DOHH2 (cell line): ENCODE data around the gene PCED1B.

Experiments used
- H3F3A ChIP-seq: fragments of 200-600 bp; sonication (generic), shearing (Covaris generic); 2 replicates; pipeline ENCODE4 v1.6.0; 2016; ENCODE audit warnings: antibody characterized with exemption, mild to moderate bottlenecking; ENCODE audit not compliant: control insufficient read depth, insufficient read depth
- H3K27ac ChIP-seq: fragments of 200-600 bp; sonication (generic); 2 replicates; pipeline ENCODE4 v1.5.1; 2014; ENCODE audit warnings: low read depth, mild to moderate bottlenecking, low read length, moderate library complexity
- H3K27me3 ChIP-seq: fragments of 200-600 bp; sonication (generic); 2 replicates; pipeline ENCODE4 v1.6.1; 2014; ENCODE audit warnings: mild to moderate bottlenecking, low read length, mixed read lengths; ENCODE audit not compliant: control insufficient read depth
- H3K36me3 ChIP-seq: fragments of 200-600 bp; sonication (generic); 2 replicates; pipeline ENCODE4 v1.6.1; 2014; ENCODE audit warnings: mild to moderate bottlenecking, low read length, moderate library complexity, mixed read lengths; ENCODE audit not compliant: control insufficient read depth
- H3K4me1 ChIP-seq: fragments of 200-600 bp; sonication (generic); 2 replicates; pipeline ENCODE4 v1.6.1; 2014; ENCODE audit warnings: mild to moderate bottlenecking, low read length, mixed read lengths; ENCODE audit not compliant: control insufficient read depth
- H3K4me2 ChIP-seq: fragments of 200-600 bp; sonication (generic); 2 replicates; pipeline ENCODE4 v1.6.0; 2014; ENCODE audit warnings: mild to moderate bottlenecking, low read length, moderate library complexity
- H3K4me3 ChIP-seq: fragments of 200-600 bp; sonication (generic); 2 replicates; pipeline ENCODE4 v1.5.1; 2014; ENCODE audit warnings: mild to moderate bottlenecking, low read length, mixed read lengths
- H3K79me2 ChIP-seq: fragments of 200-600 bp; sonication (generic); 2 replicates; pipeline ENCODE4 v1.6.1; 2014; ENCODE audit warnings: mild to moderate bottlenecking, low read length, mixed read lengths; ENCODE audit not compliant: control insufficient read depth
- H3K9me2 ChIP-seq: fragments of 200-600 bp; sonication (generic); replicated peaks from 2 replicates; pipeline ENCODE4 v1.6.1; 2014; ENCODE audit warnings: mild to moderate bottlenecking, low read length, mixed read lengths; ENCODE audit not compliant: control insufficient read depth
- H3K9me3 ChIP-seq: fragments of 200-600 bp; sonication (generic); 2 replicates; pipeline ENCODE4 v1.6.1; 2014; ENCODE audit warnings: antibody characterized with exemption, low read length, mixed read lengths; ENCODE audit not compliant: control insufficient read depth, insufficient read depth
- H4K20me1 ChIP-seq: fragments of 200-600 bp; sonication (generic); 2 replicates; pipeline ENCODE4 v1.6.0; 2014; ENCODE audit warnings: low read depth, mild to moderate bottlenecking, antibody characterized with exemption, low read length, moderate library complexity; ENCODE audit not compliant: control insufficient read depth, insufficient read depth
- CTCF ChIP-seq: fragments of 200-600 bp; sonication (generic); IDR thresholded peaks from one replicate; pipeline ENCODE4 v1.5.1; 2014; ENCODE audit warnings: antibody characterized with exemption, mild to moderate bottlenecking, low read depth, low read length; ENCODE audit not compliant: poor library complexity, severe bottlenecking
- EZH2phosphoT487 ChIP-seq: fragments of 200-600 bp; sonication (generic); IDR thresholded peaks from 2 replicates; pipeline ENCODE4 v1.6.1; 2017; ENCODE audit warnings: borderline replicate concordance, mild to moderate bottlenecking, antibody characterized with exemption, low read length, moderate library complexity, mixed read lengths

The PCED1B gene

GRCh38 chr12:47100160-47100559 lies 20.7 kb downstream of the PCED1B start:
- Histone ChIP-seq H3K4me2 (no peak overlapping the region), H3K27me3 (no peaks in the 10 kb centered on the region), H3K9me2 (no peaks in the 10 kb centered on the region), H3K4me3 (no peak overlapping the region), H3F3A (no peaks in the 10 kb centered on the region), H3K27ac (no peak overlapping the region), H4K20me1 (no peaks in the 10 kb centered on the region), H3K79me2 (no peaks in the 10 kb centered on the region), H3K36me3 (no peaks in the 10 kb centered on the region), H3K9me3 (no peaks in the 10 kb centered on the region), H3K4me1 (no peaks in the 10 kb centered on the region)
- no peak for TF ChIP-seq CTCF
- no peak for TF ChIP-seq EZH2phosphoT487

GRCh38 chr12:47102406-47102805 lies 23.0 kb downstream of the PCED1B start:
- no peaks in the 10 kb centered on the region for H3K4me1 ChIP-seq
- TF ChIP-seq EZH2phosphoT487 (no peak), CTCF (no peak)

GRCh38 chr12:47102845-47103651 lies 23.6 kb downstream of the PCED1B start:
- Histone ChIP-seq H3K4me1 (no peaks in the 10 kb centered on the region), H3F3A (no peaks in the 10 kb centered on the region), H3K9me2 (no peaks in the 10 kb centered on the region), H3K27me3 (no peaks in the 10 kb centered on the region), H3K36me3 (no peaks in the 10 kb centered on the region), H4K20me1 (no peaks in the 10 kb centered on the region), H3K4me2 (no peak overlapping the region), H3K27ac (no peak overlapping the region), H3K4me3 (no peak overlapping the region), H3K9me3 (no peaks in the 10 kb centered on the region), H3K79me2 (no peaks in the 10 kb centered on the region)
- no peak for TF ChIP-seq CTCF
- no peak for TF ChIP-seq EZH2phosphoT487

More at GRCh38 chr12:47102406-47102805, 23.0 kb downstream of the PCED1B start:
- H3F3A ChIP-seq: no peaks in the 10 kb centered on the region
- H3K27me3 ChIP-seq: no peaks in the 10 kb centered on the region
- no peaks in the 10 kb centered on the region for H3K9me3 ChIP-seq
- H3K4me3 ChIP-seq: no peak overlapping the region
- no peak overlapping the region for H3K4me2 ChIP-seq
- H3K79me2 ChIP-seq: no peaks in the 10 kb centered on the region
- H4K20me1 ChIP-seq: no peaks in the 10 kb centered on the region
- H3K9me2 ChIP-seq: no peaks in the 10 kb centered on the region
- H3K27ac ChIP-seq: no peak overlapping the region
- H3K36me3 ChIP-seq: no peaks in the 10 kb centered on the region
